Measurements from ENCODE around the gene COPB2.
A peak's percentile ranks its signal among the peaks of the same experiment; 100 is the strongest.
"Not testable (repeated sequence)": the region's sequence is repeated elsewhere in the genome, so short reads cannot be mapped to it uniquely, and the experiment has no call there.

The COPB2 gene

GRCh38 chr3:139378587-139379241 is 10.7 kb downstream of the COPB2 start:
- peak; percentile 25 for DNase-seq (ENCODE audit: low read depth)

DNA sequence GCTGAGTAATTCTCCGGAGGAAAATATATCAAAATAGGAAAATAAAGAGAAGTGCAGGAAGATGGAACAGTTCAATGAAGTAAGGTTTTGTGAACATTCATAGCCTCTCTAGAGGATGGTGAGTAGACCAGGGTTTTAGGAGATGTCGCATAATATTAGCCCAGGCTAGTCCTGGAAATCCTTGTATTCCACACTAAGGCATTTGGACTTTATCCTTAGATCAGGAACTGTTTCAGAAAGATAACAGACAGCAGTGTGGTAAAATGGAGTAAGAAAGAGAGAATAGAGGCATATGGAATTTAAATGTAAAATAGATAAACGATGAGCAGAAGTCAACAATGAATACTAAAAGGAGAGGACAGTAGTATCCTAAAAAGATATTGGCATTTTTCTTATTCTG is 12.1 kb downstream of the COPB2 start:
- DNase-seq (ENCODE audit: low read depth): no peak

DNA sequence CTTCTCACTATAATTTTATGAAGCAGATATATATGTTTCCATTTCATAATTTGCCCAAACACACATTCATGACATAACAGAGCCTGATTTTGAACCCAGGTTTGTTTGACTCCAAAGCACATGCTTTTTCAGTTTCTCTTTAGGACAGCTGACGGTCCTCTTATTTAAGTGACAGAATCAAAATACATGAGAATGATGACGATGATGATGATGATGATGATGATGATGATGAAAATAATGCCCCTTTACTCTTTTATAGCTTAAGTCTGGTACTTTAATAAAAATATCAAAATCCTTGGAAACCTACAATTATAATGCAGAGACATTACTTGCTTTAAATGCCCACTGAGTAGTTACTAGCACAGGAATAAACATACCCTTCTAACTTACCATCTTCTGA is 15.3 kb downstream of the COPB2 start:
- no peak for DNase-seq (ENCODE audit: low read depth)

- no peak for DNase-seq (ENCODE audit: low read depth)
Measured at GRCh38 chr3:139364549-139364948, 24.9 kb downstream of the COPB2 start.

- DNase-seq (ENCODE audit: low read depth): no peak
Measured at GRCh38 chr3:139361276-139361675, 28.2 kb downstream of the COPB2 start.

GRCh38 chr3:139358841-139359562 is 30.4 kb downstream of the COPB2 start:
- DNase-seq (ENCODE audit: low read depth): no peak

- DNase-seq (ENCODE audit: low read depth): no peak
Measured at GRCh38 chr3:139357899-139358298, 31.5 kb downstream of the COPB2 start.

DNA sequence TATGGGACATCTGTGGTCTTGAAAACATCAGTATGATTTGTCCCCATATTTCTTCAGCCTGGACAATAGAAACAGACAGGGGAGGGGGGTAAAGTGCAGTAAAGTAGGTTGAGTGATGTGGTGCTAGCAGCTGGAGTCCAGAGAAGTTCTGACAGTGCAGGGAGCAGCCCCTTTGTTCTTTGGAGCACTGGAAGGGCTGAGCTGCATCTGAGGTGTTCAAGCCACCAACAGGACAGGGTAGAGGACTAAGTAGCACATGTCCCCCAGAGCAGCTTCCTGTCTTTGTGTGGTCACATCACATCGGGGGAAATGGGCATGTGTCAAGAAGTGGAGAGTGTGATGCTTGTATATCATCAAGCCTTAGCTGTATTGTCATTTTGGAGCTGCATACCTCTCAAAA is 33.6 kb downstream of the COPB2 start:
- DNase-seq (ENCODE audit: low read depth): no peak

GRCh38 chr3:139355476-139355875 is 34.0 kb downstream of the COPB2 start:
- no peak for DNase-seq (ENCODE audit: low read depth)

- no peak for DNase-seq (ENCODE audit: low read depth)
Measured at GRCh38 chr3:139354661-139355060, 34.8 kb downstream of the COPB2 start.

DNA sequence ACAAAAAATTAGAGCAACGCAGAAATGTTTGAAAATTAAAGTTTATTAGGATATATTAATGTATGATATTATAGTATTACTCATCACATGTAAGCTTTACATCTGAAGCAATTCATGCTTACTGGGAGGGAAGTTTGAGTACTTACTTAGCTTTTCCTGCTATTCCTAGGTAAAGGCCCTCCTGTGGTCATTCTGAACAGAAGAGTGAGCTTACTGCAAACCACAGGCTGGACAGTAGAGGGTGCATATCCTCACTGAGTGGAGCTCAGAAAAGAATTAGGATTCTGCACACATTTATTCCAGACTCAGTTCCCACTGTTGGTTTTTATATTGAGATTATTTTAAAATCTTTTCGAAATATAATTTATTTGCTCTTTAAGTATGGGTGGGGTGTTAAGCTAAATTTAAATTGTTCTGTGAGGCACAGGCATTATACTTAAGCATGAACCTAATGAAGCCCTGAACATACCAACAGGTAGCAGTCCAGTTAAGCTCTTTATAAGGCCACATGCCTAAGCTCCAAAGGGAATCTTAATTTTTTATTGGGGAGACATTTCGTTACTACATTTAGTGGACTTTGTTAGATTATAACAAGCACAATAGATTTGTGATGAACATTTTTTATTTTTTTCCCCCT is 35.4 kb downstream of the COPB2 start:
- DNase-seq (ENCODE audit: low read depth): peak; percentile 82

GRCh38 chr3:139346771-139347170 is 42.7 kb downstream of the COPB2 start:
- DNase-seq (ENCODE audit: low read depth): no peak

DNA sequence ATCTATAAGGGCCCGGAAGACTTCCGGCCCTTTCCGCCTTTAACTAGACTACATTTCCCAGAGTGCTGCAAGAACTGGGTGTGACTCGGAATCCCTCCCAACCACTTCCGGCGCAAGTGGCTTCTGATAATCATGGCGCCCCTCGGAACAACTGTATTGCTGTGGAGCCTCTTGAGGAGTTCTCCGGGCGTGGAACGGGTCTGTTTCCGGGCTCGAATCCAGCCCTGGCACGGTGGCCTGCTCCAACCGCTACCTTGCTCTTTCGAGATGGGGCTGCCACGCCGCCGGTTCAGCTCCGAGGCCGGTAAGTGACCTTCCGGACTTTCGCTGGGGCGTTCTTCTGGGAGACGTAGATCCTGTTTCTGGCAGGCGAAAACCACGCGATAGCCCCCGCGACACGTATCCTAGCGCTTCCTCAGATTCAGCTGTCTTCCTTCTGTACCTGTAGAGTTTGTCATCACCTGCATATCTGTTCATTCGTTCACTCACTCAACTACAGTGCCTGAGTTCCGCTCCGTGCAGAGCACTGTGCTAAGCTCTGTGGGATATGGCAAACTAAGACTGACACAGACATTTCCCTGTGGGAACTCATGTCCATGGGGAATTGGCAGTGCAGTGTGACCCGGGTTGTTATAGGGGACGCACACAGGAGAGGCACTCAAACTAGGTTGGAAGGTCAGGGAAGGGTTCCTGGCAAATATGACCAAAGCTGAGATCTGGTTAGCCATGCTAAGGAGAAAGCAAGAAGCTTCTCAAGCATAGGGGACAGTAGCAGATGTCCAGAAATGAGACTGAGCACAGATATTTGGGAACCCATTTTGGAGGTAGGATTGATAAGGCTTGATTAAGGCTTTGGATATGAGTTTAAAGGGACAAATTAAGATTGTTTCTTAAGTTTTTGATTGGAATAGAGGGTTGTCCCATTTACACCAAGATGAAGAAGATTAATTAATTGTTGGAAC is 45.3 kb downstream of the COPB2 start, which contains the start of gene MRPS22:
Gene MRPS22 (plus strand): TSS at position 126 of the 962 bp plus-strand sequence. CDS start 7 bp downstream, at position 133.
- DNase-seq (ENCODE audit: low read depth): peak; percentile 94

DNA sequence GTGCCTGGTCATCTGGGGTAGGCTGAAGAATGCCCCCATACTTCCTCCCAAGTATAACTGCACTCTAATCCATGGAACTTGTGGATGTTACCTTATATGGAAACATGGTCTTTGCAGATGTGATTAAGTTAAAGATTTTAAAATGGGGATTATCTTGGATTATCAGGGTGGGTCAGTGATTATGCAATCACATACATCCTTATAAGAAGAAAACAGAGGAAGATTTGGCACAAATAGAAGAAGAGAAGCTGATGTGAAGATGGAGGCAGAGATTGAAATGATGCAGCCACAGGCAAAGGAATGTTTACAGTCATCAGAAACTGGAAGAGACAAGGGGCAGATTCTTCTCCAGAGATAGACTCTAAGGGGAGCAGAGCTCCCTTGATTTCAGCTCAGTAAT is 47.4 kb downstream of the COPB2 start:
- no peak for DNase-seq (ENCODE audit: low read depth)

DNA sequence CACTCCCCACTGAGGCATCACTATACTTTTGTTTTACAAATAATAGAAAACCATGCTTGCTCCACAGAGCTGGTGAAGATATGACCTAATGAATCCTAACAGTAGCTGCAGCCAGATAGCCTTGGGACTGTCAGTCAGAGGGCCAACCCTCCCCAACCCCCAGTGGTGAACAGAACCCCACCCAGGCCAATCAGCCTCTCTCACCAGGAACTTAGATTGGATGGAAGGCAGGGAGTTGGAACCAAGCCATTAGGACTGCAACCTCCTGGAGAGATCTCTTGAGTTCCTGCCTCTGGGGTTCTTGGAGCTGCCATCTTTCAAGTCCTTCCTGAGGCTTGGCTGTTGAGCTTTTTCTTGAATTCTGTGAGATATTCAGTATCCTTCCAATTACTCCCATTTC is 48.7 kb downstream of the COPB2 start:
- no peak for DNase-seq (ENCODE audit: low read depth)

- peak; percentile 55 for DNase-seq (ENCODE audit: low read depth)
Measured at GRCh38 chr3:139339219-139339906, 50.1 kb downstream of the COPB2 start.

- DNase-seq (ENCODE audit: low read depth): no peak
Measured at GRCh38 chr3:139338405-139338804, 51.0 kb downstream of the COPB2 start.

- DNase-seq (ENCODE audit: low read depth): not testable (repeated sequence)
Measured at GRCh38 chr3:139334675-139335074, 54.8 kb downstream of the COPB2 start.

DNA sequence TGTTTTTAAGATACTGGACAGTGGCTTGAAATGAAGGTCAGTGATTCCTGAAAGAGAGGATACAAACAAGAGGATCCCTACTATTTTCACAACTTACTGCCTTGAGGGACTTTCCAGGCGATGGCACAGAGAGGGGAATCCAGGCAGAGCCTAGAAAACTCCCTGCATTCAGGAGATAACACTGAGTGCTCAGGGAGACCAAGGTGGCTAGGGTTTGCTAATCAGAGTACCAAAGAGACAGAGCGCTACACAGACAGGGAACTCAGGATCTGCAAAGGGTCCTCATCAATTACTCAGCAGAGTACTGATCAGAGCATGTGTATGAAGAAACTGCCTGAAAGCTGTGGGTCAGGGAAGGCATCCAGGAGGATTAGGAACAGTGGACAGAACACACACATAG is 57.4 kb downstream of the COPB2 start:
- no peak for DNase-seq (ENCODE audit: low read depth)

DNA sequence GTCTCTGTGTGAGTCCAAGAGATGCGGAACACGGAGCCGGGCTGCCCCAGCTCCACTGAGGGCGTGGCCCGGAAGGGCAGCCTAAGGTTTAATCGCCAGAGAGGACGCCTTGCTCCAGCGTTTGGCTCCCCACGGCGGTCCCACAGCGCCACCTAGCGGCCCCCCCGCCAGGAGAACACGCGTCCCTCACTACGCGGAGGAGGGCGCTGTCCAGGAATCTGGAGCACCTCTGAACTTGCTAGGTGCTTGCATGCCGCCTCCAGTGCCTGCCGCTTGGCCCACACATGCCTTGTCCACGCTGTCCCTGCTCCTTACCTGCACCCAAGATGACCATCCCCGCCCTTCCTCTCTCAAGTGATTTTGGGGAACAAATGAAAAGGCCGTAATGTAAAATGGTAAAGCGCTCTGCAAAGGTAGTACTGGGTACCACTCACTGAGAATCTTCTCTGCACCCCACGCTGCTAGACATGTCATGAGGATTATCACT is 60.0 kb downstream of the COPB2 start:
- peak; percentile 91 for DNase-seq (ENCODE audit: low read depth)

- DNase-seq (ENCODE audit: low read depth): no peak
Measured at GRCh38 chr3:139328356-139328755, 61.1 kb downstream of the COPB2 start.
